Endodermal cell (in vitro differentiated cells): ENCODE measurements around the gene HP. TPM values are rescaled to one million over a fixed set of nuclear protein-coding genes. Genes with fewer than 3 reads are reported as not detected.
A peak's percentile ranks its signal among the peaks of the same experiment; 100 is the strongest.

Experiments
- DNase-seq: peaks from one replicate; pipeline ENCODE4 v3.0.0-alpha.2; 2017
- H3K27ac ChIP-seq: 2 replicates; pipeline ENCODE4 v1.5.1; 2013; ENCODE audit warnings: mild to moderate bottlenecking, low read depth, low read length, moderate library complexity
- H3K27me3 ChIP-seq: 2 replicates; pipeline ENCODE4 v1.6.1; 2013; ENCODE audit warnings: mild to moderate bottlenecking, low read length, moderate library complexity; ENCODE audit not compliant: insufficient read depth, control insufficient read depth, poor library complexity, severe bottlenecking
- H3K36me3 ChIP-seq: 2 replicates; pipeline ENCODE4 v1.7.0; 2013; ENCODE audit warnings: mild to moderate bottlenecking, low read length, moderate library complexity; ENCODE audit not compliant: control insufficient read depth, insufficient read depth
- H3K4me1 ChIP-seq: one replicate; pipeline ENCODE4 v1.7.0; 2013; ENCODE audit warnings: low read length; ENCODE audit not compliant: control insufficient read depth, insufficient read depth
- H3K4me3 ChIP-seq: 2 replicates; pipeline ENCODE4 v1.5.1; 2013; ENCODE audit warnings: mild to moderate bottlenecking, low read length, moderate library complexity
- H3K9ac ChIP-seq: 2 replicates; pipeline ENCODE4 v1.6.1; 2013; ENCODE audit warnings: mild to moderate bottlenecking, low read length, moderate library complexity; ENCODE audit not compliant: poor library complexity, severe bottlenecking; ENCODE audit errors: extremely low read depth
- H3K9me3 ChIP-seq: 2 replicates; pipeline ENCODE4 v1.6.1; 2013; ENCODE audit warnings: mild to moderate bottlenecking, low read length, moderate library complexity; ENCODE audit not compliant: control insufficient read depth
- H3K27ac Mint-ChIP-seq: 2 replicates; pipeline ENCODE4 v1.8.0; 2020; ENCODE audit warnings: mixed read lengths
- H3K27me3 Mint-ChIP-seq: 2 replicates; pipeline ENCODE4 v1.8.0; 2021; ENCODE audit warnings: mild to moderate bottlenecking, mixed read lengths; ENCODE audit not compliant: insufficient read depth
- H3K36me3 Mint-ChIP-seq: 2 replicates; pipeline ENCODE4 v1.8.0; 2020; ENCODE audit warnings: low read depth, mixed read lengths
- H3K4me1 Mint-ChIP-seq: 2 replicates; pipeline ENCODE4 v1.8.0; 2020; ENCODE audit warnings: mixed read lengths
- H3K4me3 Mint-ChIP-seq: 2 replicates; pipeline ENCODE4 v1.8.0; 2020; ENCODE audit warnings: mild to moderate bottlenecking, moderate library complexity, mixed read lengths
- H3K9me3 Mint-ChIP-seq: 2 replicates; pipeline ENCODE4 v1.8.0; 2020; ENCODE audit warnings: mild to moderate bottlenecking, mixed read lengths
- WGBS, 2 experiments: methylation state at CpG; one replicate each; pipeline versions ENCODE4 v1.1.5 to v1.1.7; 2013; ENCODE audit warnings: missing lambda C conversion rate in 2 of 2, mixed read lengths in 1 of 2; ENCODE audit not compliant: insufficient coverage in 1 of 2, insufficient read length in 1 of 2; 5-methylcytosine and 5-hydroxymethylcytosine counted together
- total RNA-seq, 2 donors: library from RNA; stranded (reverse); fragmentation: NEBNext Ultra II Directional in 1 of 2; extraction: Animal tissue kit (Norgen Biotek cat#: 25700) in 1 of 2; gene quantifications; 2 replicates in 1 of 2; 3 replicates in 1 of 2; pipeline ENCODE4 v1.2.1, GENCODE V29; 2021
- TF ChIP-seq, protein P1 (sequence below): fragments of 200-600 bp; sonication (generic); conservative IDR thresholded peaks from 2 replicates; pipeline ENCODE4 v1.5.0; 2021; ENCODE audit warnings: antibody characterized with exemption, mild to moderate bottlenecking

Gene HP
- total RNA-seq, 2 donors from 2014 or later, result 3.9 to 9.5 TPM

- WGBS, 2 experiments, result 98 to 100% methylated on average over 5 to 10 of the region's 10 CpGs
- peaks cover 6% of the 10 kb centered on the region for H3K36me3 Mint-ChIP-seq
- Histone ChIP-seq H3K9ac (no peak overlapping the region), H3K4me3 (no peak overlapping the region), H3K36me3 (peaks cover 9% of the 10 kb centered on the region), H3K27ac (no peak overlapping the region), H3K9me3 (no peaks in the 10 kb centered on the region), H3K27me3 (no peaks in the 10 kb centered on the region), H3K4me1 (peaks cover 14% of the 10 kb centered on the region)
- TF ChIP-seq, protein P1, sequence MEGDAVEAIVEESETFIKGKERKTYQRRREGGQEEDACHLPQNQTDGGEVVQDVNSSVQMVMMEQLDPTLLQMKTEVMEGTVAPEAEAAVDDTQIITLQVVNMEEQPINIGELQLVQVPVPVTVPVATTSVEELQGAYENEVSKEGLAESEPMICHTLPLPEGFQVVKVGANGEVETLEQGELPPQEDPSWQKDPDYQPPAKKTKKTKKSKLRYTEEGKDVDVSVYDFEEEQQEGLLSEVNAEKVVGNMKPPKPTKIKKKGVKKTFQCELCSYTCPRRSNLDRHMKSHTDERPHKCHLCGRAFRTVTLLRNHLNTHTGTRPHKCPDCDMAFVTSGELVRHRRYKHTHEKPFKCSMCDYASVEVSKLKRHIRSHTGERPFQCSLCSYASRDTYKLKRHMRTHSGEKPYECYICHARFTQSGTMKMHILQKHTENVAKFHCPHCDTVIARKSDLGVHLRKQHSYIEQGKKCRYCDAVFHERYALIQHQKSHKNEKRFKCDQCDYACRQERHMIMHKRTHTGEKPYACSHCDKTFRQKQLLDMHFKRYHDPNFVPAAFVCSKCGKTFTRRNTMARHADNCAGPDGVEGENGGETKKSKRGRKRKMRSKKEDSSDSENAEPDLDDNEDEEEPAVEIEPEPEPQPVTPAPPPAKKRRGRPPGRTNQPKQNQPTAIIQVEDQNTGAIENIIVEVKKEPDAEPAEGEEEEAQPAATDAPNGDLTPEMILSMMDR, result no peak
- peaks cover 21% of the 10 kb centered on the region for H3K4me1 Mint-ChIP-seq
- no peaks in the 10 kb centered on the region for H3K9me3 Mint-ChIP-seq
- peak overlapping the region; percentile 88 for H3K4me3 Mint-ChIP-seq
- H3K27ac Mint-ChIP-seq, result no peak overlapping the region
- no peak for DNase-seq
- H3K27me3 Mint-ChIP-seq, result peaks cover 7% of the 10 kb centered on the region
Measured at GRCh38 chr16:72009779-72010178, 44.5 kb upstream of the HP start.

DNA sequence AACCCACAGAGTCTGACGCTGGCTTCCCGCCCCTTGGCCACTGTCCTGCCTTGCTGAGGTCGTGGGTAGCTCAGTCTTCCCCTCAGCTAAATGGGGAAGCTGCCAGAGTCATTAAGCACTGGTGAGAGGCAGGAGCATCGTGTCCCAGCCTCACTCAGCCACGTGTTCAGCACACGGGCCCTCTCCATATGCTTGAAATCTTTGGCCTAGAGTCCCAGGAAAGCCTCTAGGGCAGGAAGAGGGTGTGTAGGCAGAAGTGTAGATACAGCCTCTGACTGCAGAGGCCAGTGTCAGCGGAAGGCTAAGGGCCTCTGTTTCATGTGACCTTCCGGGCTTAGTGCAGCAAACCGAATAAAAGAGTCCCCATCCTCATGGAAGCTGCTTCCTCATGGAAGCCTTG, 41.7 kb upstream of the HP start:
- H3K9me3 ChIP-seq, result no peaks in the 10 kb centered on the region
- peaks cover 28% of the 10 kb centered on the region for H3K36me3 Mint-ChIP-seq
- H3K27ac ChIP-seq, result no peak overlapping the region
- no peaks in the 10 kb centered on the region for H3K9me3 Mint-ChIP-seq
- H3K27me3 ChIP-seq, result no peaks in the 10 kb centered on the region
- no peak overlapping the region for H3K4me3 ChIP-seq
- no peak for DNase-seq
- 93 to 96% methylated on average over 9 of the region's 9 CpGs for WGBS, 2 experiments
- H3K4me1 ChIP-seq, result peaks cover 14% of the 10 kb centered on the region
- no peak overlapping the region for H3K27ac Mint-ChIP-seq
- peaks cover 26% of the 10 kb centered on the region for H3K36me3 ChIP-seq
- H3K27me3 Mint-ChIP-seq, result no peaks in the 10 kb centered on the region
- H3K4me3 Mint-ChIP-seq, result no peak overlapping the region
- peaks cover 17% of the 10 kb centered on the region for H3K4me1 Mint-ChIP-seq
- H3K9ac ChIP-seq, result no peak overlapping the region
- TF ChIP-seq, protein P1, result no peak

GRCh38 chr16:72013389-72013788, 40.9 kb upstream of the HP start:
- Mint-ChIP-seq H3K9me3 (no peaks in the 10 kb centered on the region), H3K27me3 (no peaks in the 10 kb centered on the region), H3K4me3 (peak overlapping the region; percentile 16), H3K4me1 (peaks cover 17% of the 10 kb centered on the region), H3K27ac (peak overlapping the region; percentile 78), H3K36me3 (peaks cover 31% of the 10 kb centered on the region)
- Histone ChIP-seq H3K9ac (no peak overlapping the region), H3K4me1 (peaks cover 14% of the 10 kb centered on the region), H3K9me3 (no peaks in the 10 kb centered on the region), H3K4me3 (peak overlapping the region; percentile 48), H3K27ac (no peak overlapping the region), H3K27me3 (no peaks in the 10 kb centered on the region), H3K36me3 (peaks cover 26% of the 10 kb centered on the region)
- TF ChIP-seq, protein P1, result no peak
- WGBS, 2 experiments, result 69 to 83% methylated on average over 4 to 5 of the region's 5 CpGs
- no peak for DNase-seq
